ENCODE results near the gene NTSR2. TPM values are rescaled to one million over a fixed set of nuclear protein-coding genes. Genes with fewer than 3 reads are reported as not detected.

NTSR2 gene
- total RNA-seq, 4 donors from 2014 or later: 0.87 to 4.2 (median 2.1) TPM; not detected in 1

- Histone ChIP-seq H3K27ac (no peak overlapping the region), H3K9me3 (no peaks in the 10 kb centered on the region), H3K36me3 (peaks cover 0 to 80% (median 0%) of the 10 kb centered on the region in 3 donors), H3K4me3 (no peak overlapping the region), H3K4me1 (no peaks in the 10 kb centered on the region), H3K27me3 (no peaks in the 10 kb centered on the region)
- TF ChIP-seq CTCF (IDR thresholded peaks at IDR 0.05): no peak
- 92 to 94% methylated on average over 24 to 31 of the region's 33 CpGs for WGBS, 2 donors
- no peak for DNase-seq (ENCODE audit: low spot score in 2 of 2)
Observed at GRCh38 chr2:11617984-11618707, 51.8 kb downstream of the NTSR2 start.

- H3K36me3 ChIP-seq: peaks cover 0 to 80% (median 0%) of the 10 kb centered on the region in 3 donors
- no peaks in the 10 kb centered on the region for H3K9me3 ChIP-seq
- no peak overlapping the region for H3K4me3 ChIP-seq
- H3K4me1 ChIP-seq: no peaks in the 10 kb centered on the region
- WGBS, 2 donors: 86 to 95% methylated on average over 13 to 14 of the region's 14 CpGs
- H3K27me3 ChIP-seq: no peaks in the 10 kb centered on the region
- DNase-seq (ENCODE audit: low spot score in 2 of 2): no peak
- H3K27ac ChIP-seq: no peak overlapping the region
- no peak for TF ChIP-seq POLR2A (IDR thresholded peaks at IDR 0.05)
- TF ChIP-seq CTCF (IDR thresholded peaks at IDR 0.05): no peak
- no peak for TF ChIP-seq EP300 (IDR thresholded peaks at IDR 0.05)
Observed at GRCh38 chr2:11617527-11617926, 52.5 kb downstream of the NTSR2 start.

- Histone ChIP-seq H3K27ac (no peak overlapping the region), H3K36me3 (peaks cover 0 to 80% (median 0%) of the 10 kb centered on the region in 3 donors), H3K27me3 (no peaks in the 10 kb centered on the region), H3K4me1 (no peaks in the 10 kb centered on the region), H3K4me3 (no peak overlapping the region), H3K9me3 (no peaks in the 10 kb centered on the region)
- DNase-seq (ENCODE audit: low spot score in 2 of 2): no peak
- 83 to 84% methylated on average over 16 to 19 of the region's 19 CpGs for WGBS, 2 donors
- TF ChIP-seq CTCF (IDR thresholded peaks at IDR 0.05): no peak
- TF ChIP-seq EP300 (IDR thresholded peaks at IDR 0.05): no peak
- no peak for TF ChIP-seq POLR2A (IDR thresholded peaks at IDR 0.05)
Observed at GRCh38 chr2:11616851-11617415, 53.1 kb downstream of the NTSR2 start.

- DNase-seq (ENCODE audit: low spot score in 2 of 2): no peak
- TF ChIP-seq POLR2A (IDR thresholded peaks at IDR 0.05) (no peak), CTCF (IDR thresholded peaks at IDR 0.05) (no peak), EP300 (IDR thresholded peaks at IDR 0.05) (no peak)
- H3K4me3 ChIP-seq: no peak overlapping the region
- no peaks in the 10 kb centered on the region for H3K4me1 ChIP-seq
- no peaks in the 10 kb centered on the region for H3K27me3 ChIP-seq
- H3K36me3 ChIP-seq: peaks cover 0 to 81% (median 0%) of the 10 kb centered on the region in 3 donors
- WGBS, 2 donors: 87 to 90% methylated on average over 14 of the region's 14 CpGs
- no peaks in the 10 kb centered on the region for H3K9me3 ChIP-seq
- no peak overlapping the region for H3K27ac ChIP-seq
Observed at GRCh38 chr2:11616097-11616687, 53.8 kb downstream of the NTSR2 start.

GRCh38 chr2:11615209-11615608 lies 54.8 kb downstream of the NTSR2 start:
- Histone ChIP-seq H3K4me3 (no peak overlapping the region), H3K36me3 (peaks cover 0 to 81% (median 0%) of the 10 kb centered on the region in 3 donors), H3K27me3 (no peaks in the 10 kb centered on the region), H3K9me3 (no peaks in the 10 kb centered on the region), H3K27ac (no peak overlapping the region), H3K4me1 (no peaks in the 10 kb centered on the region)
- 81 to 87% methylated on average over 3 of the region's 3 CpGs for WGBS, 2 donors
- DNase-seq (ENCODE audit: low spot score in 2 of 2): no peak
- no peak for TF ChIP-seq CTCF (IDR thresholded peaks at IDR 0.05)
- no peak for TF ChIP-seq POLR2A (IDR thresholded peaks at IDR 0.05)
- TF ChIP-seq EP300 (IDR thresholded peaks at IDR 0.05): no peak

Data from tibial nerve (tissue), 4 donors.